ENCODE results near the gene CDK19.
A peak's percentile ranks its signal among the peaks of the same experiment; 100 is the strongest.

Gene CDK19

GRCh38 chr6:110658631-110659211 is 156.5 kb downstream of the CDK19 start:
- no peak for DNase-seq (ENCODE audit: low read depth)
- no peak for TF ChIP-seq CTCF (IDR thresholded peaks at IDR 0.05; ENCODE audit: control insufficient read depth, extremely low read depth, insufficient read depth)
- H3K4me3 ChIP-seq (ENCODE audit: low read depth, low read length) = no peak overlapping the region

GRCh38 chr6:110656492-110656891 is 158.8 kb downstream of the CDK19 start:
- no peak overlapping the region; the same call in 1 of the 2 replicates for H3K4me3 ChIP-seq (ENCODE audit: low read depth, low read length)
- no peak for TF ChIP-seq CTCF (IDR thresholded peaks at IDR 0.05; ENCODE audit: control insufficient read depth, extremely low read depth, insufficient read depth)
- DNase-seq (ENCODE audit: low read depth) = peak; percentile 100

- no peak for TF ChIP-seq CTCF (IDR thresholded peaks at IDR 0.05; ENCODE audit: control insufficient read depth, extremely low read depth, insufficient read depth)
- peak overlapping the region; percentile 25 for H3K4me3 ChIP-seq (ENCODE audit: low read depth, low read length)
- peak; percentile 90 for DNase-seq (ENCODE audit: low read depth)
These were observed 159.4 kb downstream of the CDK19 start for GRCh38 chr6:110655821-110656220.

GRCh38 chr6:110654096-110654820 is 161.0 kb downstream of the CDK19 start:
- no peak overlapping the region for H3K4me3 ChIP-seq (ENCODE audit: low read depth, low read length)
- peak; percentile 94 for DNase-seq (ENCODE audit: low read depth)
- TF ChIP-seq CTCF (IDR thresholded peaks at IDR 0.05; ENCODE audit: control insufficient read depth, extremely low read depth, insufficient read depth) = no peak

- no peak for TF ChIP-seq CTCF (IDR thresholded peaks at IDR 0.05; ENCODE audit: control insufficient read depth, extremely low read depth, insufficient read depth)
- H3K4me3 ChIP-seq (ENCODE audit: low read depth, low read length) = no peak overlapping the region
- DNase-seq (ENCODE audit: low read depth) = no peak
These were observed 161.9 kb downstream of the CDK19 start for GRCh38 chr6:110653381-110653780.

- no peak for TF ChIP-seq CTCF (IDR thresholded peaks at IDR 0.05; ENCODE audit: control insufficient read depth, extremely low read depth, insufficient read depth)
- DNase-seq (ENCODE audit: low read depth) = no peak
These were observed 162.7 kb downstream of the CDK19 start for GRCh38 chr6:110652520-110652919.

More at GRCh38 chr6:110652520-110652919, 162.7 kb downstream of the CDK19 start:
- H3K4me3 ChIP-seq (ENCODE audit: low read depth, low read length) = no peak overlapping the region

Data from LNCaP clone FGC (cell line).